Activated CD4-positive, alpha-beta T cell treated with anti-CD3 and anti-CD28 coated beads, Interleukin-2, amount 50 U/mL, for 48 hours (primary cell): Measurements from ENCODE around the gene SV2C.

Experiments
- DNase-seq, 2 experiments: peaks; one replicate each; pipeline ENCODE4 v3.0.0-alpha.2; 2020

Gene SV2C

GRCh38 chr5:76388236-76388635 is 305.1 kb downstream of the SV2C start:
- no peak for DNase-seq

- DNase-seq: no peak
Measured at GRCh38 chr5:76388791-76389512, 305.8 kb downstream of the SV2C start.

- no peak for DNase-seq
Measured at GRCh38 chr5:76389513-76390154, 306.5 kb downstream of the SV2C start.

- DNase-seq: no peak
Measured at GRCh38 chr5:76391014-76391413, 307.8 kb downstream of the SV2C start.

- no peak for DNase-seq
Measured at GRCh38 chr5:76393035-76393680, 310.0 kb downstream of the SV2C start.

- no peak for DNase-seq
Measured at GRCh38 chr5:76397200-76397599, 314.0 kb downstream of the SV2C start.

- DNase-seq: no peak
Measured at GRCh38 chr5:76399268-76399667, 316.1 kb downstream of the SV2C start.

- no peak for DNase-seq
Measured at GRCh38 chr5:76400466-76400865, 317.3 kb downstream of the SV2C start.

GRCh38 chr5:76401801-76402250 is 318.6 kb downstream of the SV2C start:
- peak; percentile 15 to 44 for DNase-seq

GRCh38 chr5:76402251-76402885 is 319.2 kb downstream of the SV2C start:
- peak; percentile 83 to 87 for DNase-seq

- peak; percentile 77 to 81 for DNase-seq
Measured at GRCh38 chr5:76402886-76403765, 319.9 kb downstream of the SV2C start, which contains the start of gene IQGAP2. IQGAP2 (plus strand) TSS chr5:76403285; CDS start chr5:76403546, 261 bp downstream.
